ENCODE data around the gene CNGA3.

Gene CNGA3

GRCh38 chr2:98372121-98372520 lies 25.9 kb downstream of the CNGA3 start:
- H3K9me3 ChIP-seq (ENCODE audit: control insufficient read depth, insufficient read depth, low read depth, low read length): no peaks in the 10 kb centered on the region
- no peak overlapping the region for H3K4me3 ChIP-seq (ENCODE audit: low read depth, low read length)
- no peaks in the 10 kb centered on the region for H3K4me1 ChIP-seq (ENCODE audit: control insufficient read depth, insufficient read depth, low read length)
- POLR2A ChIA-PET: no interaction called here
- TF ChIP-seq ZNF560 (tag by site-specific recombination; IDR thresholded peaks at IDR 0.05; ENCODE audit: borderline replicate concordance) (no peak), ZNF626 (tag by site-specific recombination; IDR thresholded peaks at IDR 0.05) (no peak)
- no peaks in the 10 kb centered on the region for H3K36me3 ChIP-seq (ENCODE audit: control insufficient read depth in 2 of 2, insufficient read depth in 1 of 2, low read length in 2 of 2)
- H3K27ac ChIP-seq (ENCODE audit: extremely low read depth, low read depth, low read length): no peak overlapping the region
- CTCF ChIA-PET: interaction anchor here (1.8 kb wide), 1 partner anchor 13 kb away, joined by 7 read pairs; no protein-coding TSS in a partner anchor

- ChIA-PET CTCF (interaction anchor here (1.8 kb wide), 1 partner anchor 13 kb away, joined by 7 read pairs; no protein-coding TSS in a partner anchor), POLR2A (no interaction called here)
- no peaks in the 10 kb centered on the region for H3K9me3 ChIP-seq (ENCODE audit: control insufficient read depth, insufficient read depth, low read depth, low read length)
- H3K4me3 ChIP-seq (ENCODE audit: low read depth, low read length): no peak overlapping the region
- H3K36me3 ChIP-seq (ENCODE audit: control insufficient read depth in 2 of 2, insufficient read depth in 1 of 2, low read length in 2 of 2): no peaks in the 10 kb centered on the region
- no peak overlapping the region for H3K27ac ChIP-seq (ENCODE audit: extremely low read depth, low read depth, low read length)
- H3K4me1 ChIP-seq (ENCODE audit: control insufficient read depth, insufficient read depth, low read length): no peaks in the 10 kb centered on the region
- TF ChIP-seq TCF7L2 (IDR thresholded peaks at IDR 0.05; ENCODE audit: borderline replicate concordance, low read depth, low read length) (no peak), REPIN1 (tag by site-specific recombination; IDR thresholded peaks at IDR 0.05; ENCODE audit: low read depth) (no peak), EGR2 (tag by site-specific recombination; IDR thresholded peaks at IDR 0.05; ENCODE audit: low read depth) (no peak), SP3 (tag by site-specific recombination; IDR thresholded peaks at IDR 0.05) (no peak), ZBTB1 (tag by site-specific recombination; IDR thresholded peaks at IDR 0.05) (no peak)
Observed at GRCh38 chr2:98372579-98372978, 26.3 kb downstream of the CNGA3 start.

GRCh38 chr2:98374286-98374685 lies 28.0 kb downstream of the CNGA3 start:
- no peak overlapping the region for H3K27ac ChIP-seq (ENCODE audit: extremely low read depth, low read depth, low read length)
- CTCF ChIA-PET: interaction anchor here (0.7 to 1.2 kb wide), 2 partner anchors 11 to 567 kb away, joined by 3 to 4 read pairs; no protein-coding TSS in a partner anchor
- H3K9me3 ChIP-seq (ENCODE audit: control insufficient read depth, insufficient read depth, low read depth, low read length): no peaks in the 10 kb centered on the region
- H3K4me1 ChIP-seq (ENCODE audit: control insufficient read depth, insufficient read depth, low read length): no peaks in the 10 kb centered on the region
- TF ChIP-seq ZNF391 (tag by site-specific recombination; IDR thresholded peaks at IDR 0.05; ENCODE audit: borderline replicate concordance, low read depth) (no peak), ZNF157 (tag by site-specific recombination; IDR thresholded peaks at IDR 0.05) (no peak), ZNF211 (tag by site-specific recombination; IDR thresholded peaks at IDR 0.05; ENCODE audit: low read depth) (no peak), ZNF558 (tag by site-specific recombination; IDR thresholded peaks at IDR 0.05) (no peak), ZNF501 (tag by site-specific recombination; IDR thresholded peaks at IDR 0.05) (no peak), ZNF792 (tag by site-specific recombination; IDR thresholded peaks at IDR 0.05) (no peak), ZNF398 (tag by site-specific recombination; IDR thresholded peaks at IDR 0.05) (no peak), ZNF404 (tag by site-specific recombination; IDR thresholded peaks at IDR 0.05) (no peak), ZNF202 (tag by site-specific recombination; IDR thresholded peaks at IDR 0.05; ENCODE audit: borderline replicate concordance) (no peak), ZNF423 (tag by site-specific recombination; IDR thresholded peaks at IDR 0.05) (no peak), ZFP69B (tag by site-specific recombination; IDR thresholded peaks at IDR 0.05) (no peak)
- no peak overlapping the region for H3K4me3 ChIP-seq (ENCODE audit: low read depth, low read length)
- POLR2A ChIA-PET: no interaction called here
- no peaks in the 10 kb centered on the region for H3K36me3 ChIP-seq (ENCODE audit: control insufficient read depth in 2 of 2, insufficient read depth in 1 of 2, low read length in 2 of 2)

- Histone ChIP-seq H3K27ac (ENCODE audit: extremely low read depth, low read depth, low read length) (no peak overlapping the region), H3K36me3 (ENCODE audit: control insufficient read depth in 2 of 2, insufficient read depth in 1 of 2, low read length in 2 of 2) (no peaks in the 10 kb centered on the region), H3K9me3 (ENCODE audit: control insufficient read depth, insufficient read depth, low read depth, low read length) (no peaks in the 10 kb centered on the region), H3K4me3 (ENCODE audit: low read depth, low read length) (no peak overlapping the region), H3K4me1 (ENCODE audit: control insufficient read depth, insufficient read depth, low read length) (no peaks in the 10 kb centered on the region)
- ChIA-PET POLR2A (no interaction called here), CTCF (interaction anchor here (1.2 kb wide), 1 partner anchor 568 kb away, joined by 4 read pairs; no protein-coding TSS in a partner anchor)
- TF ChIP-seq ZNF449 (tag by site-specific recombination; IDR thresholded peaks at IDR 0.05) (no peak), ZNF501 (tag by site-specific recombination; IDR thresholded peaks at IDR 0.05) (no peak), KLF8 (tag by site-specific recombination; IDR thresholded peaks at IDR 0.05) (no peak), ZNF596 (tag by site-specific recombination; IDR thresholded peaks at IDR 0.05) (no peak), ZNF560 (tag by site-specific recombination; IDR thresholded peaks at IDR 0.05; ENCODE audit: borderline replicate concordance) (no peak), ZNF433 (tag by site-specific recombination; IDR thresholded peaks at IDR 0.05; ENCODE audit: low read depth) (no peak), ZNF580 (tag by site-specific recombination; IDR thresholded peaks at IDR 0.05) (no peak), ZNF624 (tag by site-specific recombination; IDR thresholded peaks at IDR 0.05) (no peak), ZFP3 (tag by site-specific recombination; IDR thresholded peaks at IDR 0.05; ENCODE audit: low read depth) (no peak)
Observed at GRCh38 chr2:98374958-98375570, 28.8 kb downstream of the CNGA3 start.
